ENCODE data around the gene TBC1D22A.

GRCh38 chr22:47011131-47011858 is 248.8 kb downstream of the TBC1D22A start:
- TF ChIP-seq CTCF (conservative IDR thresholded peaks at IDR 0.05; ENCODE audit: low read depth, low read length) (no peak), EZH2 (IDR thresholded peaks at IDR 0.05; ENCODE audit: low read length, unreplicated experiment) (no peak), EZH2phosphoT487 (IDR thresholded peaks at IDR 0.05; ENCODE audit: borderline replicate concordance, low read length) (no peak)

Measured in PC-3 (cell line).